SU-DHL-6 (cell line): ENCODE results near the gene GPR55.

Experiments used
- H2AFZ ChIP-seq: fragments of 200-600 bp; sonication (generic); 2 replicates; pipeline ENCODE4 v1.6.1; 2014; ENCODE audit warnings: low read depth, mild to moderate bottlenecking, moderate library complexity, mixed read lengths, antibody characterized with exemption, low read length; ENCODE audit not compliant: severe bottlenecking
- H3F3A ChIP-seq: fragments of 200-600 bp; shearing (Covaris generic); 2 replicates; pipeline ENCODE4 v1.6.0; 2016; ENCODE audit warnings: antibody characterized with exemption, mild to moderate bottlenecking; ENCODE audit not compliant: insufficient read depth
- H3K27ac ChIP-seq: fragments of 200-600 bp; sonication (generic); 2 replicates; pipeline ENCODE4 v1.5.1; 2016; ENCODE audit warnings: low read depth, mild to moderate bottlenecking, low read length, moderate library complexity, mixed read lengths
- H3K27me3 ChIP-seq: fragments of 200-600 bp; sonication (generic), shearing (Covaris generic); 2 replicates; pipeline ENCODE4 v1.6.0; 2014; ENCODE audit warnings: mild to moderate bottlenecking, low read length
- H3K36me3 ChIP-seq: fragments of 200-600 bp; sonication (generic); 2 replicates; pipeline ENCODE4 v1.6.1; 2014; ENCODE audit warnings: mild to moderate bottlenecking, low read length, mixed read lengths
- H3K4me2 ChIP-seq: fragments of 300-600, 200-600 bp; shearing (Covaris generic), sonication (generic); 2 replicates; pipeline ENCODE4 v1.6.0; 2014; ENCODE audit warnings: low read length, low read depth, mild to moderate bottlenecking; ENCODE audit not compliant: poor library complexity, severe bottlenecking
- H3K4me3 ChIP-seq: fragments of 200-600 bp; sonication (generic); 2 replicates; pipeline ENCODE4 v1.5.1; 2014; ENCODE audit warnings: antibody characterized with exemption, low read length, mild to moderate bottlenecking, mixed read lengths; ENCODE audit not compliant: insufficient read depth, poor library complexity, severe bottlenecking
- H3K79me2 ChIP-seq: fragments of 200-600 bp; sonication (generic); 2 replicates; pipeline ENCODE4 v1.6.1; 2014; ENCODE audit warnings: mild to moderate bottlenecking, low read length, moderate library complexity; ENCODE audit not compliant: insufficient read depth
- H3K9ac ChIP-seq: fragments of 200-600 bp; sonication (generic); 2 replicates; pipeline ENCODE4 v1.7.0; 2014; ENCODE audit warnings: mild to moderate bottlenecking, low read length
- H3K9me2 ChIP-seq: fragments of 200-600 bp; sonication (generic); replicated peaks from 2 replicates; pipeline ENCODE4 v1.6.1; 2014; ENCODE audit warnings: low read length; ENCODE audit not compliant: insufficient read depth
- H3K9me3 ChIP-seq: fragments of 200-600 bp; sonication (generic); 2 replicates; pipeline ENCODE4 v1.6.1; 2014; ENCODE audit warnings: low read length, mixed read lengths; ENCODE audit not compliant: insufficient read depth
- H4K20me1 ChIP-seq: fragments of 200-600 bp; sonication (generic); 2 replicates; pipeline ENCODE4 v1.6.1; 2014; ENCODE audit warnings: low read depth, mild to moderate bottlenecking, antibody characterized with exemption, low read length, moderate library complexity, mixed read lengths
- EZH2phosphoT487 ChIP-seq: fragments of 200-600 bp; sonication (generic), shearing (Covaris generic); conservative IDR thresholded peaks from 2 replicates; pipeline ENCODE4 v1.6.1; 2018; ENCODE audit warnings: mild to moderate bottlenecking, antibody characterized with exemption, low read length, moderate library complexity, mixed read lengths
- TF ChIP-seq, protein P1 (sequence below): fragments of 200-600 bp; sonication (generic); IDR thresholded peaks from one replicate; pipeline ENCODE4 v1.5.1; 2017; ENCODE audit warnings: antibody characterized with exemption, mild to moderate bottlenecking, low read length, moderate library complexity; ENCODE audit not compliant: insufficient read depth, poor library complexity, severe bottlenecking

Gene GPR55

DNA sequence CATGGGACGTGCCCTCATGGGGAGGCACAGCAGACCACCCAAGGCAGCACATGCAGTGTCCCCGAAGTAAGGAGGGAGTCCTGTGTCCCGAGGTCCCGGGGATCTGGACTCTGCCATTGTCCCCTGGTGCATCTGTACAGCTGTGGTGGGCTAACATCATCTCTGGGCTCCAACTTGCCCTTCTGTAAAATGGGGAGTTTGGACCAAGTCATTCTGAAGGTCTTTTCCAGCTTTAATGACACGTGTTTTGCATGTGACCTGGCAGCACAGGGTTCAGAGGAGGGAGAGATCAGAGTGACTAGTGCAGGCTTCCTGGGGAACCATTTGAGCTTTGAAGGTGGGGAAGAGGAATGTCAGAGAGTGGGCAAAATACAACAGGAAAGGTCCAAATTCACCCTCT, 38.8 kb downstream of the GPR55 start:
- Histone ChIP-seq H3K9me2 (no peaks in the 10 kb centered on the region), H3K27me3 (no peaks in the 10 kb centered on the region), H2AFZ (no peak overlapping the region), H3K4me2 (no peak overlapping the region), H3K27ac (no peak overlapping the region), H3K9ac (no peak overlapping the region), H3K9me3 (no peaks in the 10 kb centered on the region), H3K4me3 (no peak overlapping the region), H3K79me2 (no peaks in the 10 kb centered on the region), H3F3A (no peaks in the 10 kb centered on the region), H4K20me1 (no peaks in the 10 kb centered on the region), H3K36me3 (no peaks in the 10 kb centered on the region)
- no peak for TF ChIP-seq EZH2phosphoT487
- TF ChIP-seq, protein P1, sequence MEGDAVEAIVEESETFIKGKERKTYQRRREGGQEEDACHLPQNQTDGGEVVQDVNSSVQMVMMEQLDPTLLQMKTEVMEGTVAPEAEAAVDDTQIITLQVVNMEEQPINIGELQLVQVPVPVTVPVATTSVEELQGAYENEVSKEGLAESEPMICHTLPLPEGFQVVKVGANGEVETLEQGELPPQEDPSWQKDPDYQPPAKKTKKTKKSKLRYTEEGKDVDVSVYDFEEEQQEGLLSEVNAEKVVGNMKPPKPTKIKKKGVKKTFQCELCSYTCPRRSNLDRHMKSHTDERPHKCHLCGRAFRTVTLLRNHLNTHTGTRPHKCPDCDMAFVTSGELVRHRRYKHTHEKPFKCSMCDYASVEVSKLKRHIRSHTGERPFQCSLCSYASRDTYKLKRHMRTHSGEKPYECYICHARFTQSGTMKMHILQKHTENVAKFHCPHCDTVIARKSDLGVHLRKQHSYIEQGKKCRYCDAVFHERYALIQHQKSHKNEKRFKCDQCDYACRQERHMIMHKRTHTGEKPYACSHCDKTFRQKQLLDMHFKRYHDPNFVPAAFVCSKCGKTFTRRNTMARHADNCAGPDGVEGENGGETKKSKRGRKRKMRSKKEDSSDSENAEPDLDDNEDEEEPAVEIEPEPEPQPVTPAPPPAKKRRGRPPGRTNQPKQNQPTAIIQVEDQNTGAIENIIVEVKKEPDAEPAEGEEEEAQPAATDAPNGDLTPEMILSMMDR, result no peak

DNA sequence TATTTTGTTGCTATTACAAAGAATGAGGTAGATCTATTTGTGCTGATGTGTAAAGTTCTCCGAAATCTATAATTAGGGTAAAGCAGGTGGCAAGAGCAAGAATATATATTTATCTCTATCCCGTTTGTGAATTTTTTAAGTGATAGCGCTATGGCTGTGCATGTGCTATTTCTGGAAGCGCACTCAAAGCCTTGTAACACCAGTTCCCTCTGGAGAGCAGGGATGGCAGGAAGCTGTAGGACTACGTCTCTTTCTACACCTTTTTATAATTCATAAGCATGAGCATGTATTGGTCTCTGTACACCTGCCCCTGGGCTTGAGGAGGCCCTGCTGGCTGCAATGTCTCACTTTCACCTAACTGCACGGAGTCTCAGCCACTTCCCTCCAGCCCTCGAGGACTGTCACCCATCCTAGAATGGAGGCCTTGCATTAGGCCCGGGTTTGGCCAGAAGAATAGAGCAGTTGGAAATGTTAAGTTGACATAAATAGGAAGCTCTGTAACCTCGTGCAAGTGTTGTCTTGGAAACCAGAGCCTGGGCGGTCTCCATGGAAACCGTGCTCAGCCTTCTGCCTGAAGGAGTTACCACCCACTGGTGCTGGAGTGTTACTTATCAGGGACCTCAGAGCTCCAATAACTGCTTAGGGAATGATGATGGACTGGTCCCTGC, 39.4 kb downstream of the GPR55 start:
- Histone ChIP-seq H3K79me2 (no peaks in the 10 kb centered on the region), H2AFZ (no peak overlapping the region), H3F3A (no peaks in the 10 kb centered on the region), H3K9me3 (no peaks in the 10 kb centered on the region), H3K27ac (no peak overlapping the region), H3K9me2 (no peaks in the 10 kb centered on the region), H3K9ac (no peak overlapping the region), H3K36me3 (no peaks in the 10 kb centered on the region), H3K4me2 (no peak overlapping the region), H4K20me1 (no peaks in the 10 kb centered on the region), H3K27me3 (no peaks in the 10 kb centered on the region), H3K4me3 (no peak overlapping the region)
- TF ChIP-seq EZH2phosphoT487, result no peak
- TF ChIP-seq, protein P1, result no peak

DNA sequence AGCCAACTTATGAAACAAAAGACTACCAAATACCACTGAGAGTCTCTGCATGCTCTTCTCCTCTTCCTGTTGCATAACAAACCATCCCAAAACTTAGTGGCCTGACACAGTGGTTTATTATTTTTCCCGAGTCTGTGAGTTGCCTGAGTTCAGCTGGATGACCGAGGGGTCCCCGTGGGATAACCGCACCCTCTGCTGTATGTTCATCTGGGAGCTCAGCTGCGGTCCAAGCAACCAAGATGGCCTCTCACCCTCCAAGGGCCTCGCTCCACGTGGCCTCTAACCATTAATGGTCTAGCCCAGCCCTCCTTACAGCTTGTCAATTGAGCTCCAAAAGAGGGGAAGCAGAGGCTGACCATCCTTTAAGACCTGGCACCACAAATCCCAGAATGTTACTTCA, 43.2 kb downstream of the GPR55 start:
- H2AFZ ChIP-seq, result no peak overlapping the region
- H3K36me3 ChIP-seq, result no peaks in the 10 kb centered on the region
- no peaks in the 10 kb centered on the region for H3K9me2 ChIP-seq
- H3F3A ChIP-seq, result no peaks in the 10 kb centered on the region
- no peaks in the 10 kb centered on the region for H4K20me1 ChIP-seq
- no peak overlapping the region for H3K4me2 ChIP-seq
- no peak for TF ChIP-seq EZH2phosphoT487
- TF ChIP-seq, protein P1, result no peak
- no peak overlapping the region for H3K4me3 ChIP-seq
- H3K27ac ChIP-seq, result no peak overlapping the region
- no peaks in the 10 kb centered on the region for H3K79me2 ChIP-seq
- no peak overlapping the region for H3K9ac ChIP-seq
- H3K27me3 ChIP-seq, result no peaks in the 10 kb centered on the region
- no peaks in the 10 kb centered on the region for H3K9me3 ChIP-seq
